ENCODE data around the gene NSD2. TPM values are rescaled to one million over a fixed set of nuclear protein-coding genes. Genes with fewer than 3 reads are reported as not detected.
A peak's percentile ranks its signal among the peaks of the same experiment; 100 is the strongest.

Gene NSD2
- total RNA-seq, 1 experiment from 2014 or later: 122 TPM

GRCh38 chr4:1975391-1975801 is 104.2 kb downstream of the NSD2 start:
- Histone ChIP-seq H3K9me3 (no peaks in the 10 kb centered on the region), H3K36me3 (ENCODE audit: control insufficient read depth, insufficient read depth, low read length) (peaks cover 3% of the 10 kb centered on the region), H3K4me1 (no peaks in the 10 kb centered on the region), H3K27me3 (replicated peaks; ENCODE audit: control insufficient read depth, insufficient read depth, low read length) (no peaks in the 10 kb centered on the region), H3K4me3 (ENCODE audit: low read depth, low read length) (no peak overlapping the region)
- ChIA-PET CTCF (no interaction called here), POLR2A (no interaction called here)
- TF ChIP-seq CTCF (IDR thresholded peaks at IDR 0.05; ENCODE audit: insufficient read depth in 1 of 2, low read depth in 1 of 2, low read length in 1 of 2, severe bottlenecking in 1 of 2, unreplicated experiment in 1 of 2): no peak
- Mint-ChIP-seq H3K9me3 (ENCODE audit: unreplicated experiment) (no peaks in the 10 kb centered on the region), H3K4me3 (ENCODE audit: unreplicated experiment) (no peak overlapping the region), H3K36me3 (ENCODE audit: insufficient read depth, unreplicated experiment) (peaks cover 94% of the 10 kb centered on the region), H3K4me1 (ENCODE audit: low read depth, unreplicated experiment) (no peaks in the 10 kb centered on the region), H3K27me3 (ENCODE audit: insufficient read depth, unreplicated experiment) (no peaks in the 10 kb centered on the region), H3K27ac (ENCODE audit: unreplicated experiment) (peak overlapping the region; percentile 29)
- BruUV-seq (replicated peaks): no TSS peak
- no peak for DNase-seq
- intact Hi-C loops (cut with micrococcal nuclease; ENCODE audit: unreplicated experiment): no loop called here

- CTCF ChIA-PET: no interaction called here
- Histone ChIP-seq H3K4me1 (no peaks in the 10 kb centered on the region), H3K36me3 (ENCODE audit: control insufficient read depth, insufficient read depth, low read length) (peaks cover 3% of the 10 kb centered on the region), H3K27me3 (replicated peaks; ENCODE audit: control insufficient read depth, insufficient read depth, low read length) (no peaks in the 10 kb centered on the region), H3K9me3 (no peaks in the 10 kb centered on the region), H3K4me3 (ENCODE audit: low read depth, low read length) (no peak overlapping the region)
- Mint-ChIP-seq H3K4me1 (ENCODE audit: low read depth, unreplicated experiment) (no peaks in the 10 kb centered on the region), H3K4me3 (ENCODE audit: unreplicated experiment) (no peak overlapping the region), H3K27me3 (ENCODE audit: insufficient read depth, unreplicated experiment) (no peaks in the 10 kb centered on the region), H3K27ac (ENCODE audit: unreplicated experiment) (no peak overlapping the region), H3K9me3 (ENCODE audit: unreplicated experiment) (no peaks in the 10 kb centered on the region), H3K36me3 (ENCODE audit: insufficient read depth, unreplicated experiment) (peaks cover 94% of the 10 kb centered on the region)
- POLR2A ChIA-PET: no interaction called here
- no peak for DNase-seq
- BruUV-seq (replicated peaks): no TSS peak
- intact Hi-C loops (cut with micrococcal nuclease; ENCODE audit: unreplicated experiment): no loop called here
- no peak for TF ChIP-seq CTCF (IDR thresholded peaks at IDR 0.05; ENCODE audit: insufficient read depth in 1 of 2, low read depth in 1 of 2, low read length in 1 of 2, severe bottlenecking in 1 of 2, unreplicated experiment in 1 of 2)
Observed at GRCh38 chr4:1975880-1976279, 104.7 kb downstream of the NSD2 start.

GRCh38 chr4:1976416-1977352 is 105.5 kb downstream of the NSD2 start:
- CTCF ChIA-PET: no interaction called here
- no peak for TF ChIP-seq CTCF (IDR thresholded peaks at IDR 0.05; ENCODE audit: insufficient read depth in 1 of 2, low read depth in 1 of 2, low read length in 1 of 2, severe bottlenecking in 1 of 2, unreplicated experiment in 1 of 2)
- H3K4me1 ChIP-seq: no peaks in the 10 kb centered on the region
- no peaks in the 10 kb centered on the region for H3K9me3 ChIP-seq
- peaks cover 95% of the 10 kb centered on the region for H3K36me3 Mint-ChIP-seq (ENCODE audit: insufficient read depth, unreplicated experiment)
- no peak overlapping the region for H3K4me3 ChIP-seq (ENCODE audit: low read depth, low read length)
- BruUV-seq (replicated peaks): no TSS peak
- peaks cover 3% of the 10 kb centered on the region for H3K36me3 ChIP-seq (ENCODE audit: control insufficient read depth, insufficient read depth, low read length)
- no peaks in the 10 kb centered on the region for H3K4me1 Mint-ChIP-seq (ENCODE audit: low read depth, unreplicated experiment)
- no peak overlapping the region for H3K27ac Mint-ChIP-seq (ENCODE audit: unreplicated experiment)
- no peaks in the 10 kb centered on the region for H3K27me3 Mint-ChIP-seq (ENCODE audit: insufficient read depth, unreplicated experiment)
- POLR2A ChIA-PET: interaction anchor here (0.7 kb wide), 1 partner anchor 282 kb away, joined by 3 read pairs; no protein-coding TSS in a partner anchor
- intact Hi-C loops (cut with micrococcal nuclease; ENCODE audit: unreplicated experiment): no loop called here
- H3K9me3 Mint-ChIP-seq (ENCODE audit: unreplicated experiment): no peaks in the 10 kb centered on the region
- H3K4me3 Mint-ChIP-seq (ENCODE audit: unreplicated experiment): no peak overlapping the region
- no peak for DNase-seq
- H3K27me3 ChIP-seq (replicated peaks; ENCODE audit: control insufficient read depth, insufficient read depth, low read length): no peaks in the 10 kb centered on the region
